ENCODE measurements around the gene NIPA2.
"Not testable (repeated sequence)": the region's sequence is repeated elsewhere in the genome, so short reads cannot be mapped to it uniquely, and the experiment has no call there.

NIPA2 gene

DNA sequence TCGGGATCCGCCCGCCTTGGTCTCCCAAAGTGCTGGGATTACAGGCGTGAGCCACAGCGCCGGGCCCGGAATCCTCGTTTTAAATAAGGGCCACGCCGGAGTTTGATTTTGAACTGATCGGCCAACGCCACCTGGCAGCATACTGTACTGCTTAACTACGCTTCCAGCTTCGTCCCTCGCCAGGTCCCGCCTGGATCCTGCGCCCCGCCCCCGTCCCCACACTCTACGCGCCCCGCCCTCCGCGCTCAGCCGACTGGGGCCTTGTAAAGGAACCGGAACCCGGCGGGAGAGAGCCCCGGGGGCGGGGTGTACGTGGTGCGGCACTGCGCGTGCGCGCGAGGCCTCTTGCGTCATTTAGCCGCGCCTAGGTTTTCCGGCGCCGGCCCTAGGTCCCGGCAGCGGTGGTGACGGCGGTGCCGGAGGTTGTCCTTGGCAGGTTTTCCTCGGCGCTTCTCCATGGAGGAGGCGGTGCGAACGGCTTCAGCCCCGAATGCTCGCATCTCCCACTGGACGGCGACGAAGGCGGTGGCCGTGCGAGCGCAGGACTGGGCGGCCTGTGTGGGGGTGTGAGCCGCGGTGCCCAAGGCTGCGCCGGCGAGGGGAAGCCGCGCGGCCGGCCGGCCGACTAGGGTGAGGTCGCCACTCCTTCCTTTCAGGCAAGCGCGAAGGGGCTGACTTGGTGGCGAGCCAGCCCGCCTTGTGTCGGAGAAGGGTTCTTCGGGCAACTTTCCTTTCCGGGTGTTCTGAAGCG is at the start of gene NIPA2:
Gene NIPA2 (plus strand): TSS at position 375 of the 751 bp plus-strand sequence. CDS start 13,066 bp downstream, outside the sequence.
- Histone ChIP-seq H3K9ac (peak within 1 kb of the TSS; percentile 90), H3K27ac (peak within 1 kb of the TSS; percentile 90), H3K4me3 (peak within 1 kb of the TSS; percentile 84), H3K4me2 (peak within 1 kb of the TSS; percentile 77), H3K9me3 (peaks cover 2% of the 10 kb centered on the region), H3K36me3 (peaks cover 22% of the 10 kb centered on the region), H3K4me1 (peaks cover 21% of the 10 kb centered on the region), H3K27me3 (no peaks in the 10 kb centered on the region), H4K20me1 (peaks cover 49% of the 10 kb centered on the region)
- TF ChIP-seq Cebpa-rat (IDR thresholded peaks at IDR 0.05), result peak; percentile 63; the same call in 1 of the 2 replicates

- Histone ChIP-seq H3K4me3 (no peak overlapping the region), H3K27me3 (no peaks in the 10 kb centered on the region), H3K9ac (no peak overlapping the region), H3K36me3 (peaks cover 41% of the 10 kb centered on the region), H3K9me3 (peaks cover 21% of the 10 kb centered on the region), H4K20me1 (peaks cover 61% of the 10 kb centered on the region), H3K4me1 (peaks cover 47% of the 10 kb centered on the region), H3K27ac (no peak overlapping the region), H3K4me2 (no peak overlapping the region)
- TF ChIP-seq Cebpa-rat (IDR thresholded peaks at IDR 0.05), result no peak
Observed at GRCh38 chr15:22794063-22794462, 44.4 kb upstream of the NIPA2 start.

GRCh38 chr15:22794621-22795167 is 43.8 kb upstream of the NIPA2 start:
- Histone ChIP-seq H3K4me2 (no peak overlapping the region), H3K27ac (peak overlapping the region; percentile 69; the same call in 1 of the 2 replicates)

DNA sequence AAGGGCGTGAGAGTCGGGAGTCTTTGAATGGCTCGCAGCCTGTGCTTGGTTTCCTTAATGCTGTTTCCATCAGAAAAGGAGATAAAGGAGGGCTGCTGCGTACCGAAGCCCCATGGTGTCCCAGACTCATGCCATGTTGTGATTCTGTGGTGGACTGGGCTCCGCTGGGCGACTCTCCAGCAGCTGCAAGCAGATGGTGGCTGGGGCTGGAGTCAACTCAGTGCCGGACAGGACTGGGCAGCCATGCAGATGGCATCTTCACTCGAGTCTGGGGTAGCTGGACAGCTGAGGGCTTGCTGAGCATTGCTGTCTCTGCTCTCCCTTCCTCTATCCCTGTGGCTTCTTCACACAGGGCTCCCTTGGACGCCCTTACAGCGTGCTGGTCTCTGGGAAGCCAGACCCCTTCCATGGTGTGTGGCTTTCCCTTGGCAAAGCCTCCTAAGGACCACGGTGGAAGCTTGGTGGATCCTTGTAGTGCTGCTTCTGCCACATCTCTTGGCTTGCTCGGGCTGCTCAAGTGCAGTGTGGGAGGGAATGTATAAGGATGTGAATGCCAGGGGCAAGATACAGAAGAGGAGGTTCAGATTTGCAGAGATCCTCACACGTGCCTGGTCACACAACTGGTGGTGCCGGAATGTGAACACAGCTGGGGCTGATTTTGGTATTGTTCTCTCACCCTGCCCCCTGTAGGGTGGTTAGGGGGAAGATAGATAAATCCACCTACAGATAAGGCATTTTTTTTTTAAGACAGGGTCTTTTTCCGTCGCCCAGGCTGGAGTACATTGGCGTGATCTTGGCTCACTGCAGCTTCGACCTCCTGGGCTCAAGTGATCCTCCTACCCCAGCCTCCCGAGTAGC is 43.0 kb upstream of the NIPA2 start:
- no peak overlapping the region for H3K9ac ChIP-seq
- no peaks in the 10 kb centered on the region for H3K27me3 ChIP-seq
- no peak for TF ChIP-seq Cebpa-rat (IDR thresholded peaks at IDR 0.05)
- peaks cover 60% of the 10 kb centered on the region for H3K4me1 ChIP-seq
- H3K4me2 ChIP-seq, result peak overlapping the region; percentile 83; the same call in 1 of the 2 replicates
- peak overlapping the region; percentile 69; the same call in 1 of the 2 replicates for H3K27ac ChIP-seq
- no peak overlapping the region for H3K4me3 ChIP-seq
- peaks cover 27% of the 10 kb centered on the region for H3K36me3 ChIP-seq
- peaks cover 63% of the 10 kb centered on the region for H4K20me1 ChIP-seq
- peaks cover 8% of the 10 kb centered on the region; the same call in 1 of the 2 replicates for H3K9me3 ChIP-seq

More at GRCh38 chr15:22794621-22795167, 43.8 kb upstream of the NIPA2 start:
- TF ChIP-seq Cebpa-rat (IDR thresholded peaks at IDR 0.05), result no peak
- Histone ChIP-seq H3K9ac (no peak overlapping the region), H3K27me3 (no peaks in the 10 kb centered on the region), H4K20me1 (peaks cover 62% of the 10 kb centered on the region), H3K4me3 (no peak overlapping the region), H3K9me3 (peaks cover 15% of the 10 kb centered on the region), H3K4me1 (peaks cover 53% of the 10 kb centered on the region), H3K36me3 (peaks cover 35% of the 10 kb centered on the region)

DNA sequence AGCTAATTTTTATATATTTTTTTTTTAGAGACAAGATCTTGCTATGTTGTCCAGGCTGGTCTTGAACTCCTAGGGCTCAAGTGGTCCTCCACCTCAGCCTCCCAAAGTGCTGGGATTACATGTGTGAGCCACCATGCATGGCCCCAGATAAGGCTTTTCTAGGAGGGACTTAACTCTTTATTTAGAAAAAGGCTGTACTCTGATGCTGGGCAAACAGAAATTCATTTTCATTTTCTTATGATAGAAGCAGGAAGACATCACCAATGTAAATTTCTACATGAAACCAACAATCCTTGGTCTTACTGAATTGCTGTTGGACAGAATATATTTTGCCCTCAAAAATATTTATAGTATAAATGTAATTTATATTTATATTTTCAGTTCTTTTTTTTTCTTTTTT is 42.4 kb upstream of the NIPA2 start:
- Histone ChIP-seq H3K9ac (peak overlapping the region; percentile 45; the same call in 1 of the 2 replicates), H3K4me1 (peaks cover 67% of the 10 kb centered on the region), H3K4me3 (0 out of 2 replicates have a peak overlapping the region, but pooled peaks have one; percentile 42), H3K36me3 (peaks cover 25% of the 10 kb centered on the region), H4K20me1 (peaks cover 63% of the 10 kb centered on the region), H3K4me2 (peak overlapping the region; percentile 83), H3K27ac (peak overlapping the region; percentile 69), H3K27me3 (no peaks in the 10 kb centered on the region), H3K9me3 (peaks cover 8% of the 10 kb centered on the region; the same call in 1 of the 2 replicates)
- no peak for TF ChIP-seq Cebpa-rat (IDR thresholded peaks at IDR 0.05)

- Histone ChIP-seq H3K9me3 (peaks cover 8% of the 10 kb centered on the region), H4K20me1 (peaks cover 62% of the 10 kb centered on the region), H3K27ac (no peak overlapping the region), H3K36me3 (peaks cover 19% of the 10 kb centered on the region), H3K27me3 (no peaks in the 10 kb centered on the region), H3K4me3 (no peak overlapping the region), H3K4me1 (peaks cover 85% of the 10 kb centered on the region), H3K4me2 (peak overlapping the region; percentile 49; the same call in 1 of the 2 replicates), H3K9ac (no peak overlapping the region)
- peak; percentile 59; the same call in 1 of the 2 replicates for TF ChIP-seq Cebpa-rat (IDR thresholded peaks at IDR 0.05)
Observed at GRCh38 chr15:22799902-22800301, 38.6 kb upstream of the NIPA2 start.

GRCh38 chr15:22803006-22803405 is 35.5 kb upstream of the NIPA2 start:
- not testable (repeated sequence) for H3K9ac ChIP-seq, H3K4me3 ChIP-seq, H3K27me3 ChIP-seq, H3K27ac ChIP-seq
- Histone ChIP-seq H4K20me1 (peaks cover 76% of the 10 kb centered on the region), H3K36me3 (peaks cover 28% of the 10 kb centered on the region), H3K4me1 (peaks cover 62% of the 10 kb centered on the region), H3K4me2 (peak overlapping the region; percentile 49; the same call in 1 of the 2 replicates), H3K9me3 (peaks cover 12% of the 10 kb centered on the region; the same call in 1 of the 2 replicates)

GRCh38 chr15:22806156-22806555 is 32.3 kb upstream of the NIPA2 start:
- peaks cover 62% of the 10 kb centered on the region for H3K4me1 ChIP-seq
- no peaks in the 10 kb centered on the region for H3K27me3 ChIP-seq
- H3K27ac ChIP-seq, result no peak overlapping the region
- H3K4me3 ChIP-seq, result no peak overlapping the region
- TF ChIP-seq Cebpa-rat (IDR thresholded peaks at IDR 0.05), result no peak
- peaks cover 31% of the 10 kb centered on the region for H3K36me3 ChIP-seq
- H3K9me3 ChIP-seq, result peaks cover 12% of the 10 kb centered on the region; the same call in 1 of the 2 replicates
- H3K9ac ChIP-seq, result no peak overlapping the region
- no peak overlapping the region for H3K4me2 ChIP-seq
- peaks cover 63% of the 10 kb centered on the region for H4K20me1 ChIP-seq

DNA sequence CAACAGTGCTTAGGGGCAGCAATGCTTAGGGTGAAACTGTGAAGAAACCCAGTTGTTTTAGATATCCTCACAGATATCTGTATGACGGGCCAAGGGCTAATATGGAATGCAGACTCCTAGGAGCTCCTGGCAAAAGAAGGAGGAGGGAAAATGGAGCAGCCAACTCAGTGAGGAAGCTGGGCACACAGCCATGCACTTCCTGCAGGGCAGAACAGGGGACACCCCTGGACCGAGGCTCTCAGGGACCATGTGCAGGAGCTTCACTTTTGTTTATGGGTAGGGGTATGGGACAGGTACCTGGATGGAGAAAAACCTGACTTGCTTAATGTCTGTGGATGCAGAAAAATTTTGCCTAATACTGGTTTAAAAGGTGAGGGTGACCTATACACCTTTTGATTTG is 31.8 kb upstream of the NIPA2 start:
- no peak overlapping the region for H3K27ac ChIP-seq
- H3K9me3 ChIP-seq, result peaks cover 12% of the 10 kb centered on the region; the same call in 1 of the 2 replicates
- peaks cover 31% of the 10 kb centered on the region for H3K36me3 ChIP-seq
- H3K4me3 ChIP-seq, result no peak overlapping the region
- H3K9ac ChIP-seq, result no peak overlapping the region
- H3K27me3 ChIP-seq, result no peaks in the 10 kb centered on the region
- H4K20me1 ChIP-seq, result peaks cover 58% of the 10 kb centered on the region
- TF ChIP-seq Cebpa-rat (IDR thresholded peaks at IDR 0.05), result no peak
- no peak overlapping the region for H3K4me2 ChIP-seq
- H3K4me1 ChIP-seq, result peaks cover 62% of the 10 kb centered on the region

DNA sequence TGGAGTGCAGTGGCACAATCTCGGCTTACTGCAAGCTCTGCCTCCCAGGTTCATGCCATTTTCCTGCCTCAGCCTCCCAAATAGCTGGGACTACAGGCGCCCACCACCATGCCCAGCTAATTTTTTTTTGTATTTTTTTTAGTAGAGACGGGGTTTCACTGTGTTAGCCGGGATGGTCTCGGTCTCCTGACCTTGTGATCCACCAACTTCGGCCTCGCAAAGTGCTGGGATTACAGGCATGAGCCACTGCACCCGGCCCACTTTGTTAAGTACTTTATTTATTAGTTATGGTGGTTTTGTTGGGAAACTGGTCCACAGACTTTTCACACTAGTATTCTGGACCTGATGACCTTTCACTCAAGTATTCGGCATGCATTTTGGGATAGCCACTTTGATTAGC is 30.6 kb upstream of the NIPA2 start:
- not testable (repeated sequence) for H3K27me3 ChIP-seq, H3K4me3 ChIP-seq, H3K9ac ChIP-seq, H3K4me2 ChIP-seq, H3K27ac ChIP-seq
- Histone ChIP-seq H3K36me3 (peaks cover 42% of the 10 kb centered on the region), H3K4me1 (peaks cover 56% of the 10 kb centered on the region), H3K9me3 (peaks cover 12% of the 10 kb centered on the region; the same call in 1 of the 2 replicates), H4K20me1 (peaks cover 46% of the 10 kb centered on the region)
